ENCODE results near the gene CADM2.

CADM2 gene

GRCh38 chr3:85604641-85605040, 645.9 kb downstream of the CADM2 start:
- Histone ChIP-seq H3K27ac (ENCODE audit: low read depth, low read length) (no peak overlapping the region), H3K36me3 (ENCODE audit: control insufficient read depth, low read length) (no peaks in the 10 kb centered on the region), H3K4me3 (ENCODE audit: low read length) (no peak overlapping the region), H3K27me3 (ENCODE audit: control insufficient read depth, low read length) (no peaks in the 10 kb centered on the region), H3K9me2 (replicated peaks; ENCODE audit: control insufficient read depth, low read length) (no peaks in the 10 kb centered on the region), H3K79me2 (ENCODE audit: control insufficient read depth, low read length) (no peaks in the 10 kb centered on the region), H3K4me2 (ENCODE audit: low read length) (no peak overlapping the region), H4K20me1 (ENCODE audit: control insufficient read depth, insufficient read depth, low read depth, low read length) (no peaks in the 10 kb centered on the region), H3F3A (ENCODE audit: control insufficient read depth, insufficient read depth) (no peaks in the 10 kb centered on the region), H3K4me1 (ENCODE audit: control insufficient read depth, low read length) (no peaks in the 10 kb centered on the region), H3K9me3 (ENCODE audit: control insufficient read depth, insufficient read depth, low read length) (no peaks in the 10 kb centered on the region)
- TF ChIP-seq EZH2phosphoT487 (IDR thresholded peaks at IDR 0.05; ENCODE audit: borderline replicate concordance, low read length) (no peak), CTCF (IDR thresholded peaks at IDR 0.05; ENCODE audit: low read depth, low read length, poor library complexity, severe bottlenecking) (no peak)

GRCh38 chr3:85605066-85605465, 646.3 kb downstream of the CADM2 start:
- no peaks in the 10 kb centered on the region for H3F3A ChIP-seq (ENCODE audit: control insufficient read depth, insufficient read depth)
- TF ChIP-seq EZH2phosphoT487 (IDR thresholded peaks at IDR 0.05; ENCODE audit: borderline replicate concordance, low read length) = no peak
- no peak for TF ChIP-seq CTCF (IDR thresholded peaks at IDR 0.05; ENCODE audit: low read depth, low read length, poor library complexity, severe bottlenecking)
- H3K36me3 ChIP-seq (ENCODE audit: control insufficient read depth, low read length) = no peaks in the 10 kb centered on the region
- H3K27me3 ChIP-seq (ENCODE audit: control insufficient read depth, low read length) = no peaks in the 10 kb centered on the region
- no peak overlapping the region for H3K4me2 ChIP-seq (ENCODE audit: low read length)
- no peak overlapping the region for H3K4me3 ChIP-seq (ENCODE audit: low read length)
- H4K20me1 ChIP-seq (ENCODE audit: control insufficient read depth, insufficient read depth, low read depth, low read length) = no peaks in the 10 kb centered on the region
- H3K9me2 ChIP-seq (replicated peaks; ENCODE audit: control insufficient read depth, low read length) = no peaks in the 10 kb centered on the region
- no peaks in the 10 kb centered on the region for H3K79me2 ChIP-seq (ENCODE audit: control insufficient read depth, low read length)
- H3K27ac ChIP-seq (ENCODE audit: low read depth, low read length) = no peak overlapping the region
- no peaks in the 10 kb centered on the region for H3K4me1 ChIP-seq (ENCODE audit: control insufficient read depth, low read length)
- H3K9me3 ChIP-seq (ENCODE audit: control insufficient read depth, insufficient read depth, low read length) = no peaks in the 10 kb centered on the region

GRCh38 chr3:85626662-85627061, 667.9 kb downstream of the CADM2 start:
- Histone ChIP-seq H3K36me3 (ENCODE audit: control insufficient read depth, low read length) (no peaks in the 10 kb centered on the region), H3K4me3 (ENCODE audit: low read length) (no peak overlapping the region), H3K27me3 (ENCODE audit: control insufficient read depth, low read length) (no peaks in the 10 kb centered on the region), H3K9me2 (replicated peaks; ENCODE audit: control insufficient read depth, low read length) (no peaks in the 10 kb centered on the region), H3K27ac (ENCODE audit: low read depth, low read length) (no peak overlapping the region), H3K9me3 (ENCODE audit: control insufficient read depth, insufficient read depth, low read length) (no peaks in the 10 kb centered on the region), H3K79me2 (ENCODE audit: control insufficient read depth, low read length) (no peaks in the 10 kb centered on the region), H3K4me1 (ENCODE audit: control insufficient read depth, low read length) (no peaks in the 10 kb centered on the region), H3K4me2 (ENCODE audit: low read length) (no peak overlapping the region), H4K20me1 (ENCODE audit: control insufficient read depth, insufficient read depth, low read depth, low read length) (no peaks in the 10 kb centered on the region), H3F3A (ENCODE audit: control insufficient read depth, insufficient read depth) (no peaks in the 10 kb centered on the region)
- TF ChIP-seq CTCF (IDR thresholded peaks at IDR 0.05; ENCODE audit: low read depth, low read length, poor library complexity, severe bottlenecking) (no peak), EZH2phosphoT487 (IDR thresholded peaks at IDR 0.05; ENCODE audit: borderline replicate concordance, low read length) (no peak)

GRCh38 chr3:85627932-85628331, 669.1 kb downstream of the CADM2 start:
- no peaks in the 10 kb centered on the region for H4K20me1 ChIP-seq (ENCODE audit: control insufficient read depth, insufficient read depth, low read depth, low read length)
- H3K9me2 ChIP-seq (replicated peaks; ENCODE audit: control insufficient read depth, low read length) = no peaks in the 10 kb centered on the region
- no peaks in the 10 kb centered on the region for H3K9me3 ChIP-seq (ENCODE audit: control insufficient read depth, insufficient read depth, low read length)
- no peaks in the 10 kb centered on the region for H3K27me3 ChIP-seq (ENCODE audit: control insufficient read depth, low read length)
- H3K79me2 ChIP-seq (ENCODE audit: control insufficient read depth, low read length) = no peaks in the 10 kb centered on the region
- H3K36me3 ChIP-seq (ENCODE audit: control insufficient read depth, low read length) = no peaks in the 10 kb centered on the region
- no peak overlapping the region for H3K27ac ChIP-seq (ENCODE audit: low read depth, low read length)
- no peaks in the 10 kb centered on the region for H3F3A ChIP-seq (ENCODE audit: control insufficient read depth, insufficient read depth)
- no peaks in the 10 kb centered on the region for H3K4me1 ChIP-seq (ENCODE audit: control insufficient read depth, low read length)
- no peak overlapping the region for H3K4me3 ChIP-seq (ENCODE audit: low read length)
- no peak for TF ChIP-seq CTCF (IDR thresholded peaks at IDR 0.05; ENCODE audit: low read depth, low read length, poor library complexity, severe bottlenecking)
- no peak for TF ChIP-seq EZH2phosphoT487 (IDR thresholded peaks at IDR 0.05; ENCODE audit: borderline replicate concordance, low read length)
- H3K4me2 ChIP-seq (ENCODE audit: low read length) = no peak overlapping the region

Measured in DOHH2 (cell line).